Pancreas (tissue), 10 donors: Measurements from ENCODE around the gene EIF5. TPM values are rescaled to one million over a fixed set of nuclear protein-coding genes. Genes with fewer than 3 reads are reported as not detected.
A peak's percentile ranks its signal among the peaks of the same experiment; 100 is the strongest.

Experiments used
- ATAC-seq, 4 donors: fragments of 200-7000 bp; cut with Tn5 transposase; one replicate each; pipeline versions ENCODE4 v1.8.0 to v1.9.1; 2020; ENCODE audit warnings: mild to moderate bottlenecking in 4 of 4, moderate library complexity in 4 of 4
- DNase-seq, 6 donors: peaks; one replicate each; pipeline ENCODE4 v3.0.0-alpha.2; 2020
- FAIRE-seq: peaks from 2 replicates; lab custom pipeline; 2012; peaks lifted over from hg19 to GRCh38; lab: Jason Lieb, UNC
- H3K27ac ChIP-seq, 4 donors: fragments of 200-600 bp; sonication (generic); 1 replicate in 3 of 4; 2 replicates in 1 of 4; pipeline versions ENCODE4 v1.5.0 to v1.8.0; 2020
- H3K27me3 ChIP-seq, 4 donors: fragments of 200-600 bp; one replicate each; pipeline ENCODE4 v1.8.0; 2021
- H3K36me3 ChIP-seq, 3 donors: fragments of 200-600 bp; sonication (generic) in 1 of 3; one replicate each; pipeline versions ENCODE4 v1.5.0 to v1.8.0; 2020 to 2021
- H3K4me1 ChIP-seq, 3 donors: fragments of 200-600 bp; one replicate each; pipeline ENCODE4 v1.8.0; 2021
- H3K4me3 ChIP-seq, 4 donors: fragments of 200-600 bp; sonication (generic) in 2 of 4; one replicate each; pipeline versions ENCODE4 v1.5.0 to v1.8.0; 2020 to 2021
- H3K9me3 ChIP-seq, 4 donors: fragments of 200-600 bp; one replicate each; pipeline ENCODE4 v1.8.0; 2021
- WGBS, 2 donors: extraction: QIAGEN DNeasy Blood & Tissue Kit; methylation state at CpG; one replicate each; pipeline ENCODE4 v1.1.7; 2013; 5-methylcytosine and 5-hydroxymethylcytosine counted together
- intact Hi-C, 3 donors: fragments of 100-400 bp; cut with DNase I; formaldehyde crosslinking; loops; one replicate each; pipeline versions ENCODE4 v1.11.1 to v1.14.2; 2022
- polyA plus RNA-seq, 2 donors: library from polyadenylated mRNA; stranded (reverse); fragments of 200-250 nt; gene quantifications; one replicate each; pipeline ENCODE4 v1.2.3, GENCODE V29; 2013
- total RNA-seq, 6 donors: library from RNA; stranded (reverse); fragmentation: NEBNext Ultra II Directional in 4 of 6; extraction: Animal tissue kit (Norgen Biotek cat#: 25700) in 4 of 6; gene quantifications; one replicate each; pipeline versions ENCODE4 v1.2.1 to v1.2.4, GENCODE V29; 2021 to 2023
- TF ChIP-seq, protein P1 (sequence below), 4 donors: fragments of 200-600 bp; sonication (generic) in 3 of 4; IDR thresholded peaks; one replicate each; pipeline versions ENCODE4 v1.5.0 to v1.8.0; 2021; ENCODE audit warnings: antibody characterized with exemption in 4 of 4
- donor health status: healthy with polysubstance abuse.
- donor health status: DM: no; HTN: no; CAD: no; lungs with moderate emphysema.
- donor health status: DM: no; HTN: no; CAD: no.
- donor health status: control.
- donor health status: control.
- donor health status: Bipolar disorder and iron deficiency.
- donor health status: DM: yes; HTN: yes; CAD: no.
- donor health status: DM: no; HTN: no; CAD: no.
- donor health status: DM: no; HTN: no; CAD: no.
- donor health status: DM: yes; HTN: yes; CAD: no.

The EIF5 gene
- total RNA-seq (100 to 1,000 TPM in 3 of 6 donors, 10 to 100 TPM in 3; 79.8 to 139 (median 101) TPM), polyA plus RNA-seq (10 to 100 TPM; 22.2 to 42.1 TPM)

- ATAC-seq (peak; percentile 88 to 94 (median 90)), FAIRE-seq (no peak), DNase-seq (peak; percentile 98 to 99 (median 99))
- Histone ChIP-seq H3K36me3 (peaks cover 14 to 37% (median 32%) of the 10 kb centered on the region in 3 donors), H3K4me3 (peak within 1 kb of the TSS; percentile 83 to 99 (median 95)), H3K4me1 (peaks cover 8 to 20% (median 11%) of the 10 kb centered on the region in 3 donors), H3K27me3 (no peaks in the 10 kb centered on the region), H3K9me3 (no peaks in the 10 kb centered on the region), H3K27ac (peak within 1 kb of the TSS; percentile 99 to 100 (median 100))
- intact Hi-C loops = no loop called here
- TF ChIP-seq, protein P1, sequence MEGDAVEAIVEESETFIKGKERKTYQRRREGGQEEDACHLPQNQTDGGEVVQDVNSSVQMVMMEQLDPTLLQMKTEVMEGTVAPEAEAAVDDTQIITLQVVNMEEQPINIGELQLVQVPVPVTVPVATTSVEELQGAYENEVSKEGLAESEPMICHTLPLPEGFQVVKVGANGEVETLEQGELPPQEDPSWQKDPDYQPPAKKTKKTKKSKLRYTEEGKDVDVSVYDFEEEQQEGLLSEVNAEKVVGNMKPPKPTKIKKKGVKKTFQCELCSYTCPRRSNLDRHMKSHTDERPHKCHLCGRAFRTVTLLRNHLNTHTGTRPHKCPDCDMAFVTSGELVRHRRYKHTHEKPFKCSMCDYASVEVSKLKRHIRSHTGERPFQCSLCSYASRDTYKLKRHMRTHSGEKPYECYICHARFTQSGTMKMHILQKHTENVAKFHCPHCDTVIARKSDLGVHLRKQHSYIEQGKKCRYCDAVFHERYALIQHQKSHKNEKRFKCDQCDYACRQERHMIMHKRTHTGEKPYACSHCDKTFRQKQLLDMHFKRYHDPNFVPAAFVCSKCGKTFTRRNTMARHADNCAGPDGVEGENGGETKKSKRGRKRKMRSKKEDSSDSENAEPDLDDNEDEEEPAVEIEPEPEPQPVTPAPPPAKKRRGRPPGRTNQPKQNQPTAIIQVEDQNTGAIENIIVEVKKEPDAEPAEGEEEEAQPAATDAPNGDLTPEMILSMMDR (IDR thresholded peaks at IDR 0.05) = peak in 2 of 4 donors; percentile 25 to 29
- WGBS, 2 donors = 0% methylated on average over 74 to 103 of the region's 103 CpGs
Measured at GRCh38 chr14:103333754-103334643, at the start of gene EIF5. EIF5 (plus strand) TSS chr14:103334237; CDS start chr14:103335861, 1,624 bp downstream.

DNA sequence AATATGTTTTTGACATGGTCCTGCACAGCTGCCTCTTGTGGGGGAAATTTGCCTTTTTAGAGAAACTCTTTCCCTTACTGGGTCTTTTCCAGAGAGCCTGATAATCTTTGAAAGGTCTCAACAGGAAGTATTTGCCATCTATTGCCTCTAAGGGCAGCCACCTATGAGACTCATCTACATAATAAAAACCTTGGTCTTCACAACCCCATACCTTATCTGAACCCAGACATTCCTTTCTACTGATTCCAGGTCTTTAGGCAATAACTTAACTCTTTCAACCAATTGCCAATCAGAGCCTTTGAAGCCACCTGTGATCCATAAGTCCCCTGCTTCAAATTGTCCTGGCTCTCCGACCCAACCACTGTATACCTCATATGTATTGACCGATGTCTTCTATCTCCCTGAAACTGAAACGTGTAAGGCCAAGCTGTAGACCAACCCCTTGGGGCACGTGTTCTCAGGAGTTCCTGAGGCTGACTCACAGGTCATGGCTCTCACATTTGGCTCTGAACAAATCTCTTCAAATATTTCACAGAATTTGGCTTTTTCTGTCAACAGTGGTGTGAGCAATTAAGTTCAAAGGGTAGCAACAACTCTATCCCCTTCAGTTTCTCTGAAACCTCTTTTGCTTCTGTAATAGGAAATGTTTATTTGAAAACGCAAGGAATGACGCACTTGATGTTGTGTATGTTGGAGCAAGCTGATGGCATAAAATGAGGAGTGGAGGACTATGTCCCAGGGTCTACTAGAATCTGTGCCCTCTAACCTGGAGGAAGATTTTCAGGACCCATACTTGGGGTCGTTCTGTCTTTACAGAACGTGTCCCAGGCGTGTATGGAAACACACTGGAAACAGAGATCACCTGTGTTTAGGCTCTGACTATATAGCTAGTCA is 49.2 kb upstream of the EIF5 start:
- H3K36me3 ChIP-seq = no peaks in the 10 kb centered on the region
- H3K27me3 ChIP-seq = no peaks in the 10 kb centered on the region
- intact Hi-C loops = loop anchor here in 1 of 3 donors (10.0 kb wide), 1 partner anchor 200 kb away; the partner anchor contains the start of gene LBHD2
- TF ChIP-seq, protein P1 (IDR thresholded peaks at IDR 0.05) = no peak
- H3K27ac ChIP-seq = no peak overlapping the region
- ATAC-seq (no peak), FAIRE-seq (no peak), DNase-seq (no peak)
- H3K4me3 ChIP-seq = no peak overlapping the region
- 58 to 67% methylated on average over 9 of the region's 9 CpGs for WGBS, 2 donors
- no peaks in the 10 kb centered on the region for H3K4me1 ChIP-seq
- H3K9me3 ChIP-seq = no peaks in the 10 kb centered on the region

GRCh38 chr14:103286460-103286859 is 47.6 kb upstream of the EIF5 start:
- intact Hi-C loops = loop anchor here in 1 of 3 donors (10.0 kb wide), 1 partner anchor 202 kb away; the partner anchor contains the start of gene LBHD2
- Histone ChIP-seq H3K9me3 (no peaks in the 10 kb centered on the region), H3K27me3 (no peaks in the 10 kb centered on the region), H3K36me3 (no peaks in the 10 kb centered on the region), H3K4me1 (no peaks in the 10 kb centered on the region), H3K27ac (no peak overlapping the region), H3K4me3 (no peak overlapping the region)
- FAIRE-seq (no peak), ATAC-seq (no peak), DNase-seq (no peak)
- TF ChIP-seq, protein P1 (IDR thresholded peaks at IDR 0.05) = no peak
- WGBS, 2 donors = 59 to 64% methylated on average over 2 of the region's 2 CpGs

DNA sequence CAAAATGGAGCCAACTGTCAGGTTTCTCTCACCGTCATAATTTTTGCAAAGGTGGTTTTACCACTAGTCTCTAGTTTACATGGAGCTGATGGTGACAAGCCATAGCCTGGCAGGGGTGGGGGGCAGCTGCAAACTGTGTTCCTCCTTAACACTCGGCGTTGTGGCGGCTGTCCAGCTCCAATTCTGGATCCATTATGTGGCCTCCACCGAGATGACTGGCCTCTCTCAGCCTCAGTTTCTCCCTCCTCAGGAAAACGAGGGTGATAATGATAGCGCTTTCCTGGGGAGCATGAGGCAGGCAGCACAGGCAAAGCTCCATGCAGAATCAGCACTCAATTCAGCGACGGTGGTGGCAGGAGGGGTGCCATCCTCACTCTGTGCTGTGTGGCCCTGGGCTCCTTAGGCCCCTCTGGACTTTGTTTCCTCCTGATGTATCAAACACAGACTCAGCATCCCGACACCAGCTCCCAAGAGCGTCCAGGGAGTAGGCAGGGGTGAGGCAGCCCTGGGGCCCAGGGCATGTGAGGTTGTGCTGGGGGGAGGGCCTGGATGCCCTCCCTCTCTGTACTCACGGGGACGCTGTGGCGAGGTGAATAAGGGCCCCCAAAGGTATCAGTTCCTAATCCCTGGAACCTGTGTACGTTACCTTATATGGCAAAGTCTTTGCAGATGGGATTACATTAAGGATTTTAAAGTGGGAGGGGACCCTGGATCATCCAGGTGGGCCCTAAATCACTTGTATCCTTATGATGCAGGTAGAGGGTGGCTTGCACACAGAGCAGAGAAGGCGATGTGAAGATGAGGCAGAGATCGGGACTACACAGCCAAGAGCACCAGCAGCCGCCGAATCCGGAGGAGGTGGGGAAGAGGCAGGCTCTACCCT is 46.8 kb upstream of the EIF5 start:
- ATAC-seq (no peak), DNase-seq (no peak), FAIRE-seq (no peak)
- intact Hi-C loops = loop anchor here in 1 of 3 donors (10.0 kb wide), 1 partner anchor 202 kb away; the partner anchor contains the start of gene LBHD2
- Histone ChIP-seq H3K36me3 (no peaks in the 10 kb centered on the region), H3K4me1 (no peaks in the 10 kb centered on the region), H3K27ac (no peak overlapping the region), H3K9me3 (no peaks in the 10 kb centered on the region), H3K4me3 (no peak overlapping the region), H3K27me3 (no peaks in the 10 kb centered on the region)
- 70 to 73% methylated on average over 20 of the region's 20 CpGs for WGBS, 2 donors
- TF ChIP-seq, protein P1 (IDR thresholded peaks at IDR 0.05) = no peak
